H9 (cell line): ENCODE data around the gene FNDC3A. TPM values are rescaled to one million over a fixed set of nuclear protein-coding genes. Genes with fewer than 3 reads are reported as not detected.

Experiments
- DNase-seq: peaks from one replicate; pipeline ENCODE4 v3.0.0-alpha.2; 2017
- H2AFZ ChIP-seq: one replicate; pipeline ENCODE4 v1.6.1; 2013; ENCODE audit warnings: mild to moderate bottlenecking, low read length, control low read depth, moderate library complexity
- H2AK5ac ChIP-seq: 2 replicates; pipeline ENCODE4 v1.6.1; 2013; ENCODE audit warnings: low read length, control low read depth, mixed read lengths; ENCODE audit not compliant: insufficient read length
- H2BK120ac ChIP-seq: one replicate; pipeline ENCODE4 v1.6.1; 2013; ENCODE audit warnings: low read depth, mild to moderate bottlenecking, low read length, control low read depth, inconsistent platforms; ENCODE audit not compliant: poor library complexity, severe bottlenecking
- H2BK12ac ChIP-seq: 2 replicates; pipeline ENCODE4 v1.6.1; 2013; ENCODE audit warnings: low read length, control low read depth, mixed read lengths, low read depth; ENCODE audit not compliant: insufficient read length
- H2BK15ac ChIP-seq: 2 replicates; pipeline ENCODE4 v1.6.1; 2013; ENCODE audit warnings: low read depth, low read length, control low read depth
- H2BK20ac ChIP-seq: one replicate; pipeline ENCODE4 v1.6.1; 2013; ENCODE audit warnings: low read depth, mild to moderate bottlenecking, low read length, control low read depth, inconsistent platforms; ENCODE audit not compliant: poor library complexity, severe bottlenecking
- H2BK5ac ChIP-seq: 2 replicates; pipeline ENCODE4 v1.6.1; 2013; ENCODE audit warnings: low read length, control low read depth, mixed read lengths; ENCODE audit not compliant: insufficient read length
- H3K14ac ChIP-seq: 2 replicates; pipeline ENCODE4 v1.6.1; 2013; ENCODE audit warnings: low read length, control low read depth; ENCODE audit not compliant: insufficient read depth
- H3K18ac ChIP-seq: 2 replicates; pipeline ENCODE4 v1.6.1; 2013; ENCODE audit warnings: low read depth, mild to moderate bottlenecking, mixed read lengths, low read length, control low read depth; ENCODE audit not compliant: insufficient read length
- H3K23ac ChIP-seq: 2 replicates; pipeline ENCODE4 v1.6.1; 2013; ENCODE audit warnings: low read length, control low read depth, mixed read lengths, low read depth; ENCODE audit not compliant: insufficient read length
- H3K23me2 ChIP-seq: 2 replicates; pipeline ENCODE4 v1.6.1; 2013; ENCODE audit warnings: low read depth, mild to moderate bottlenecking, mixed read lengths, low read length, control low read depth; ENCODE audit not compliant: insufficient read length, poor library complexity, severe bottlenecking
- H3K27ac ChIP-seq: 2 replicates; pipeline ENCODE4 v1.5.1; 2013; ENCODE audit warnings: low read length, control low read depth, mixed read lengths, low read depth; ENCODE audit not compliant: insufficient read length
- H3K27me3 ChIP-seq: 2 replicates; pipeline ENCODE4 v1.6.1; 2013; ENCODE audit warnings: low read length, control low read depth, inconsistent platforms; ENCODE audit not compliant: insufficient read depth
- H3K4ac ChIP-seq: 2 replicates; pipeline ENCODE4 v1.6.1; 2013; ENCODE audit warnings: low read depth, mild to moderate bottlenecking, control low read depth, inconsistent platforms, low read length, moderate library complexity
- H3K4me1 ChIP-seq: 2 replicates; pipeline ENCODE4 v1.6.1; 2013; ENCODE audit warnings: low read length, control low read depth, inconsistent platforms; ENCODE audit not compliant: insufficient read depth
- H3K4me2 ChIP-seq: 2 replicates; pipeline ENCODE4 v1.6.1; 2013; ENCODE audit warnings: low read length, control low read depth, mixed read lengths; ENCODE audit not compliant: insufficient read length, insufficient read depth
- H3K56ac ChIP-seq: 2 replicates; pipeline ENCODE4 v1.6.1; 2013; ENCODE audit warnings: low read depth, mild to moderate bottlenecking, mixed read lengths, low read length, control low read depth; ENCODE audit not compliant: insufficient read length
- H3K79me1 ChIP-seq: 2 replicates; pipeline ENCODE4 v1.6.1; 2013; ENCODE audit warnings: low read depth, mild to moderate bottlenecking, moderate library complexity, low read length, control low read depth, inconsistent platforms; ENCODE audit not compliant: insufficient read depth, poor library complexity, severe bottlenecking
- H3K79me2 ChIP-seq: 2 replicates; pipeline ENCODE4 v1.6.1; 2013; ENCODE audit warnings: low read length, control low read depth, inconsistent platforms; ENCODE audit not compliant: insufficient read depth
- H3K9ac ChIP-seq: 2 replicates; pipeline ENCODE4 v1.6.1; 2013; ENCODE audit warnings: low read length, control low read depth, mixed read lengths; ENCODE audit not compliant: insufficient read length; ENCODE audit errors: extremely low read depth
- H3K9me3 ChIP-seq: one replicate; pipeline ENCODE4 v1.6.1; 2013; ENCODE audit warnings: low read depth, low read length, inconsistent platforms; ENCODE audit not compliant: control insufficient read depth
- H3T11ph ChIP-seq: one replicate; pipeline ENCODE4 v1.6.1; 2013; ENCODE audit warnings: mild to moderate bottlenecking, low read length, control low read depth, inconsistent platforms
- H4K20me1 ChIP-seq: one replicate; pipeline ENCODE4 v1.6.1; 2013; ENCODE audit not compliant: control insufficient read depth, insufficient read length, insufficient read depth
- H4K5ac ChIP-seq: 2 replicates; pipeline ENCODE4 v1.6.1; 2013; ENCODE audit warnings: low read depth, mild to moderate bottlenecking, mixed read lengths, low read length, control low read depth; ENCODE audit not compliant: insufficient read length
- H4K8ac ChIP-seq: replicated peaks from 2 replicates; pipeline ENCODE4 v1.6.1; 2013; ENCODE audit warnings: low read length, control low read depth, mixed read lengths, low read depth; ENCODE audit not compliant: insufficient read length
- H4K91ac ChIP-seq: 2 replicates; pipeline ENCODE4 v1.6.1; 2013; ENCODE audit warnings: low read depth, mild to moderate bottlenecking, moderate library complexity, mixed read lengths, low read length, control low read depth; ENCODE audit not compliant: insufficient read length
- H3K27ac Mint-ChIP-seq, 3 experiments: 2 replicates in 2 of 3; 3 replicates in 1 of 3; pipeline ENCODE4 v1.8.0; 2020 to 2021; ENCODE audit warnings: mixed read lengths in 3 of 3, mild to moderate bottlenecking in 1 of 3, moderate library complexity in 1 of 3
- H3K27me3 Mint-ChIP-seq: 2 replicates; pipeline ENCODE4 v1.8.0; 2021; ENCODE audit warnings: low read depth, mild to moderate bottlenecking, moderate library complexity, mixed read lengths
- H3K36me3 Mint-ChIP-seq, 3 experiments: 2 replicates in 2 of 3; 3 replicates in 1 of 3; pipeline ENCODE4 v1.8.0; 2020 to 2021; ENCODE audit warnings: low read depth in 3 of 3, mixed read lengths in 3 of 3; ENCODE audit not compliant: insufficient read depth in 1 of 3
- H3K4me1 Mint-ChIP-seq, 2 experiments: 2 replicates each; pipeline ENCODE4 v1.8.0; 2020; ENCODE audit warnings: mixed read lengths in 2 of 2
- H3K4me3 Mint-ChIP-seq, 2 experiments: 2 replicates in 1 of 2; 3 replicates in 1 of 2; pipeline ENCODE4 v1.8.0; 2020 to 2021; ENCODE audit warnings: mild to moderate bottlenecking in 2 of 2, mixed read lengths in 2 of 2, moderate library complexity in 1 of 2
- H3K9me3 Mint-ChIP-seq, 2 experiments: 2 replicates in 1 of 2; 3 replicates in 1 of 2; pipeline ENCODE4 v1.8.0; 2020; ENCODE audit warnings: mild to moderate bottlenecking in 2 of 2, mixed read lengths in 2 of 2, moderate library complexity in 1 of 2
- CTCF ChIP-seq: fragments of 200-600 bp; sonication (generic); conservative IDR thresholded peaks from 3 replicates; pipeline ENCODE4 v1.8.0; 2021; ENCODE audit warnings: antibody characterized with exemption, mild to moderate bottlenecking
- WGBS: extraction: QIAGEN DNeasy Blood & Tissue Kit; methylation state at CpG from one replicate; pipeline ENCODE4 v1.1.7; 2013; ENCODE audit warnings: missing lambda C conversion rate, low lambda C conversion rate, mixed read lengths; ENCODE audit not compliant: insufficient read length; ENCODE audit errors: extremely low coverage; 5-methylcytosine and 5-hydroxymethylcytosine counted together
- total RNA-seq: library from RNA; stranded (reverse); gene quantifications from 2 replicates; pipeline ENCODE4 v1.2.1, GENCODE V29; 2021

FNDC3A gene
- total RNA-seq, 1 experiment from 2014 or later, result 27.4 TPM

- H3K27me3 Mint-ChIP-seq, result no peaks in the 10 kb centered on the region
- no peak overlapping the region for H2BK120ac ChIP-seq
- H3K9me3 ChIP-seq, result no peaks in the 10 kb centered on the region
- H3K9ac ChIP-seq, result no peak overlapping the region
- no peak overlapping the region for H3T11ph ChIP-seq
- TF ChIP-seq CTCF, result no peak
- H3K79me2 ChIP-seq, result peaks cover 2% of the 10 kb centered on the region; the same call in 1 of the 2 replicates
- no peak overlapping the region for H3K4me2 ChIP-seq
- H3K4me3 Mint-ChIP-seq, result no peak overlapping the region
- no peak overlapping the region for H3K27ac ChIP-seq
- H3K56ac ChIP-seq, result no peak overlapping the region
- H4K20me1 ChIP-seq, result no peaks in the 10 kb centered on the region
- H2AK5ac ChIP-seq, result no peak overlapping the region
- H3K27ac Mint-ChIP-seq, result peak overlapping the region in 1 of 3 experiments; percentile 63; a peak in 2 of 7 replicates
- no peaks in the 10 kb centered on the region for H3K4me1 Mint-ChIP-seq
- no peaks in the 10 kb centered on the region for H3K27me3 ChIP-seq
- H4K8ac ChIP-seq, result no peak overlapping the region
- no peak overlapping the region for H4K5ac ChIP-seq
- no peaks in the 10 kb centered on the region for H3K9me3 Mint-ChIP-seq
- no peak overlapping the region for H4K91ac ChIP-seq
- H3K79me1 ChIP-seq, result no peaks in the 10 kb centered on the region
- no peak overlapping the region for H3K4ac ChIP-seq
- H3K23me2 ChIP-seq, result no peaks in the 10 kb centered on the region
- H2BK5ac ChIP-seq, result no peak overlapping the region
- H3K36me3 Mint-ChIP-seq, result peaks cover 15 to 52% (median 44%) of the 10 kb centered on the region in 3 experiments; a peak in 6 of 7 replicates
- no peak overlapping the region for H2AFZ ChIP-seq
- H3K14ac ChIP-seq, result no peak overlapping the region
- WGBS, result no CpG with 5 or more reads among the region's 1 CpG
- no peak overlapping the region for H2BK12ac ChIP-seq
- H3K23ac ChIP-seq, result no peak overlapping the region
- H2BK15ac ChIP-seq, result no peak overlapping the region
- H3K4me1 ChIP-seq, result no peaks in the 10 kb centered on the region
- no peak for DNase-seq
- no peak overlapping the region for H3K18ac ChIP-seq
- H2BK20ac ChIP-seq, result no peak overlapping the region
Observed at GRCh38 chr13:49132479-49133002, 156.8 kb downstream of the FNDC3A start.
